DLD1 (cell line): ENCODE data around the gene CPXM2.

Experiments used
- in situ Hi-C: cut with HindIII; loops from 2 replicates; pipeline ENCODE4 v1.10.0; 2017; ENCODE audit warnings: low sequenced_read_pairs

The CPXM2 gene

DNA sequence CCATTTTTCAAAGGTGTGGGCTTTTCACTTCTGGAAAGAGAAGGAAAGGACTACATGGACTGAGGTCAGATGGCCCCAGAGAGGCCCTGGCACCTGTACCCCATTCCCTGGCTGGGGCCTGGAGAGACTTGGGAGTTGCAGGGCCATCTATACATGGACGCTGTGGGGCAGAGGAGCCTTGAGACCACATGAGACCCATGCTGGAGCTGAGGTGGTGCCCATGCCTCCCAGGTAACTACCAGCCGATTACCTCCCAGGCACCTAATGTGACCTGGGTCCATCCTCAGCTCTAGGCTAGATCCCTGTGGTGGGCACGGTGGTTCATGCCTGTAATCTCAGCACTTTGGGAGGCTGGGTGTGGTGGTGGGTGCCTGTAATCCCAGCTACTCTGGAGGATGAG is 144.2 kb downstream of the CPXM2 start:
- in situ Hi-C loops, result no loop called here

DNA sequence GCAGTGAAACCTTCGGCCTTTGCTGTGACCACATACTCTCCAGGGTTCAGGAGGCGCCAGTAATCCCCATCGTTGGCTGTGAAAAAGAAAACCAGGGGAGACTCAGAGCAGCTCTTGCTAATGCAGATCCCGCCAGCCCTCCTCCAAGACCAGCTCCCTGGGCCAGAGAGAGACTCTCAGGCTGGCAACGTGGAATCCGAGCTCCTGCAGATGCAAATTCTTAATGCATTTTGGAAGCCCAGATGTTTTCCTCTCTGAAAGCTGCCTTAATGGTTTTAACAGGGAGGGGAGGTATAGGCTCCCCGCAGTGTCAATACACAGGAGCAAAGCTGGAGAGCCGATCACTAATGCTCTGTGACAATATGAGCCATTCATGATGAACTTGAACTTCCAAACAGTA is 144.7 kb downstream of the CPXM2 start:
- in situ Hi-C loops, result no loop called here

DNA sequence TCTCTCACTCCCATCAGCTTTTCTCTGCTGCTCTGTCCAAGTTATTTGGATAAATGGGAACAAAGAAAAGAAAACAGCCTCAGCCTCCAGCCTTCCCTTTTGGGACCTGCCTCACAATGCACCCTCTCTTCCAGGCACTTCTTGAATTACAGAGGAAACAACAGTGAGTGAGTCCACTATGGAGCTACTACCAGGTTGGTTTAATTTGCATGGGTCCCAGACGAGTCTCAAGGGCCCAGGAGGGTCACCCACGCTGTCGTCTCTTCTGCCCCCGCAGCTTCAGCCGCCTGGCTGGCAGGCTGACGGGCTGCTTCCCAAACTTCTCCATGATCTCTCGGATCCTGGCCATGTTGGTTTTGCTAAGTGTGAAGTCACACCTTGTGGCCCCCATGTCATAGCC is 145.1 kb downstream of the CPXM2 start:
- in situ Hi-C loops, result no loop called here

DNA sequence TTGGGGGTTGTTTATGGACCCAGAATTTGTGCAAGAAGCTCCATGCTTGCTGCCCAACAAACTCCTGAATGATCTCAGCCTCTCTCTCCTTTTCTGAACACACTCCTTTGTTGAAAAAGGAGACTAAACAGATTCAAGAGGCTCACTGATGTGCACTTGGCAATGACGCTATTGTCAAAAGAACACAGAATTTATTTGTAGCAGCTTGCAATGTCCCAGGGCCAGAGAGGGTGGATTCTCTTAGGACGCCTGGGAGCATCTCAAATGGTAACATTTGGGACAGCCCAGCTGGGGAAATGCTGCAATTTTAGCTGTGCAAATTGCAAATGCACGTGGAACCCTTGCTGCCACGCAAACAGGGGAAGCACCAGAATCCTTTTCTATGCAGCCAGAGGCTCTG is 145.5 kb downstream of the CPXM2 start:
- in situ Hi-C loops, result no loop called here

DNA sequence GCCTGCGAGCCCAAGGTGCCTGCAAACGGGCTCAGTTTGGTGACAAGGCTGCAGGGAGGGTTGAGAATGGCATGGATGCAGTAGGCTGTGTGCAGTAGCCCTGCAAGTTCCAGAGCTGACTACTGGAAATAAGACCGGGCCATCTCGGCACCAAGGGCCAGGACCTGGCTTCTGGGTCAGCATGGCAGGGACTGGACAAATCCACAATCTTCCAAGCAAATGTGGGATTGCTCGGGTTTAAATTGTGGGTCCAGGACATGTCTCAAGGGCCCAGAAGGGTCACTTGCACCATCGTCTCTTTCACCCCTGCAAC is 147.4 kb downstream of the CPXM2 start:
- in situ Hi-C loops, result no loop called here

DNA sequence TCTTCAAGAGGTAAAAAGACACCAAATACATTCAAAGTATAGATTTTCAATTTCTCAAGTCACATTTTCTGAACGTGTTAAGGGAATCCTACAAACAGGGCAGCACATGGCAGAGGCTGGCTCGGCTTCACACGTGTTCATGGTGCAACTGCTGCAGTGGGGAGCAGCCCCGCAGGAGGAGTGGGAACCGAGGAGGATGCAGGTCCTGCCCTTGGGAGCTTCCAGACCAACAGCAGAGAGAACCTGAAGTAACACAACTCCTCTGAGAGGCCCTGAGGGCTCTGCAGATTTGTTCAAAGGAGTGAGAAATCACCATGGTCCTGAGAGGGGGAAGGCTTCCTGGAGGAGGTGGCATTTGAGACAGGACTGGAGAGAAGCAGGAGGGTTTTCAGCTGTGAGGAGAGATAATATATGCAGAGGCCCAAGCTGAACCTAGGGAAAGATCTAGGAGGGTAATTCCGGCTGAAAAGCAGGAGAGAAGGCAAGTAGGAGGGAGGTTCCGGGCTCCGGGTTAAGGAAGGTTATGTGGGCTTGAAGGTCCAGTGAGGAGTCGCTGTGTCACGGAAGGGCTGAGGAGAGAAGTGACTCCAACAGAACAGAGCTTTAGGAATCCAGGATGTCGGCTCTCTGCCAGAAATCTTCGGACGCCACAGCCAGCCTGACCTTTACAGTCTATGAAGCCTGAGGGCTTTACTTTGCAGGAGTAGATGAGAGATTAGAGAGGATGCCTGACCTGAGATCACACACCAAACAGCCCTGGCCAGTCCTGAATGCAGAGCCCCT is 148.0 kb downstream of the CPXM2 start:
- in situ Hi-C loops, result no loop called here

DNA sequence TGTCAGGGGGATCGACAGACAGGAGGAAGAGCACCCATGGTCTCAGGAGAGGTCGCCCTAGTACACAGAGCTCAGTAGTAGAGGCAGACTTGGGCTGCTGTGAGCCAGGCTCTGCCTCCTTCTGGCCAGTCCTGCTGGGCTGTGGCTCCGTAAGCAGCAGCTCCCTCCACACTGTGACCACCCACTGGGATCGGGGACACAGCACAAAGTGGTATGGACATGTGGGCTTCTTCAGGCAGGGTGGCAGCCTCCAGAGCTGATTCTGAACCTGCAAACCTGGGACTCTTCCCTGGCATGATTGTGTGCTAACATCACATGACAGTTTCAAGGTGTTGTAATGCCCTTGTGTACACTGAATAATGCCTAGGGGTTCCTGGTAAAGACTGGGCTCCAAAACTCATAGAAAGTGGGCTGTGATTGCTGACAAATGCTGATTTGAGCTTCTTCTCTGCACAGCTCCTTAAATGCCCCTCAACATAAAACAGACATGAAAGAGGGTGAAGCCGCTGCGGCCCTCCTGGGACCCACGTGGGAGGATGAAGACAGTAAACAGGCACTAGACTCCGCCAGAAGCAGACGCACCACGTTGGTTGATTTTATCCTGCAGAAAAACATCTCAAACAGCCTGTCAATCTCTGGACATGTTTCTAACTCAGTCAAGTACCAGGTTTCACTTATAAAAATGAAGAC is 148.7 kb downstream of the CPXM2 start:
- in situ Hi-C loops, result no loop called here

DNA sequence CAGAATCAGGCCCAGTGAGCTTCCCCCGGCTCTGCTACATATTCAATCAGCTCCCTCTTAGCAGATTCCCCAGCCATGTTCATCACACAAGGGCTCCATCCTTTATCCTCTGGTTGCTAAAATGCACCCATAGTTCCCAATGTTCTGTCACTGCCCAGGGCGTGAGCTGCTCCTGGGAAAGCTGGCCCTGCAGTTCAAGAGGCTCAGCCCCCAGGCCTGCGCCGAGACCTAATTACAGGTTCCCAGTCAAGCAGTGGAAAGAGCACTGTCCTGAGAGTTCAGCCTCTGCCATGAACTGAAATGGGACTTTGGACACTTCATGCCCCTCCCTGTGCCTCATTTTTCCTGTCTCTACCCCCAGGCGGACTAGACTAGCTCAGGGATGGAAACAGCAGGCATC is 149.9 kb downstream of the CPXM2 start:
- in situ Hi-C loops, result no loop called here

DNA sequence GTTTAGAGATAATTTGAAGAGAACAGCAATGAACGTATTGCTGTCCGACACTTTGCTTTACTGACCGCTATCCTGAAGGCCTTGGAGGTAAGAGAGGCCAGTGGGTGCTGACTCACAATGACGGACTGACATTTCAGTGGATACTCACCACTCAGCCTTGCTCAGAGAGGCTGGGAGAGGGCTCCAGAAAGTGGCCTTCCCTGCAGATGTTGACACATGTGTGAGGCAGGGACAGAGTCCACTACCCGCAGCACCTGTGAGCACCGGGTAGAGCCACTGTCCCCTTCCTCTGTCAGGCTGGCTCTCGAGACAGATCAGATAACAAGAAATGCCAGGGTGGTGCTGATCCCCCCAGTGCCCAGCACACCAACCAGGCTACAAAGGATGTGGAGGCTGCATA is 150.5 kb downstream of the CPXM2 start:
- in situ Hi-C loops, result no loop called here

DNA sequence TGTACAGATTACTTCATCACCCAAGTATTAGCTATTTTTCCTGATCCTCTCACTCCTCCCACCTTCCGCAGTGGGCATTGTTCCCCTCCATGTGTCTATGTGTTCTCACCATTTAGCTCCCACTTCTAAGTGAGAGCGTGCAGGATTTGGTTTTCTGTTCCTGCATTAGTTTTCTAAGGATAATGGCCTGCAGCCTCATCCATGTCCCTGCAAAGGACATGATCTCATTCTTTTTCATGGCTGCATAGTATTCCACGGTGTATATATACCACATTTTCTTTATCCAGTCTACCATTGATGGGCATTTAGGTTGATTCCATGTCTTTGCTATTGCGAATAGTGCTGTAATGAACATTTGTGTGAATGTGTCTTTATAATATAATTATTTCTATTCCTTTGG is 154.7 kb downstream of the CPXM2 start:
- in situ Hi-C loops, result loop anchor here (10.0 kb wide), 1 partner anchor 642 kb away; no protein-coding TSS in a partner anchor

DNA sequence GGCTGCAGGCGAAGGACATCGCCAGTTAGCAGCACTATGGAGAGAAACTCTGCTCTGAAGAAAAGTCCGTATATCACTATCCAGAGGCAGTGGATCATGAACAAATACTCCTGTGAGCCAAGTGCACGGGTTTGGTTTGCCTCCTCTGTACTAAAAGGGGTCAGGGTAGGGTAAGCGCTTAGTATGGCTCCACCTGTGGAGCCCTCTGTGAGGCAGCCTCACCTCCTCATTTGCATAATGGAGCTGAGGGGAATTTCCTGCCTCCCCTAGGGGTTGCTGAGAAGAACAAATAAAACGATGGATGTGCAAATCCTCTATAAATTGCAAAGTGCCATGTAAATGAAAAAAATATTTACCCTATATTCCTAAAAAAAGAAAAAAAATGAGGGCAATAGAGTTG is 162.1 kb downstream of the CPXM2 start:
- in situ Hi-C loops, result no loop called here

DNA sequence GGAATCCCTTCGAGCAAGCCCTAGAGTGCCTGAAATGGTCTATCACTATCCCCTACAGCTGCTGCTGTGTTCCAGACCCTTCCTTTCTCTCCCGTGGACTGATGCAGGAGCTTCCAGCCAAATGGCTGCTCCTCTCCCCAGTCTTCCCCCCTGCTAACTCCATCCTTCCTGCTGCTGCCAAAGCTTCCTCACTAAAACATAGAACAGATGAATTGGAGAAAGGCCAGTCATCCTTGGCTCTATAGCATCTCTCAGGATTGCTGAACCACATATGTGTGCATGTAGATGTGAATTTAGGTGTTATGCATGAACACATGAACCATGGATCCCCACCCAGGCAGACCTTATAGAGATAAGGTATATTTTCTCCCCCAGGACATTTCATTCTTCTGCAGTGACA is 164.8 kb downstream of the CPXM2 start:
- in situ Hi-C loops, result no loop called here

DNA sequence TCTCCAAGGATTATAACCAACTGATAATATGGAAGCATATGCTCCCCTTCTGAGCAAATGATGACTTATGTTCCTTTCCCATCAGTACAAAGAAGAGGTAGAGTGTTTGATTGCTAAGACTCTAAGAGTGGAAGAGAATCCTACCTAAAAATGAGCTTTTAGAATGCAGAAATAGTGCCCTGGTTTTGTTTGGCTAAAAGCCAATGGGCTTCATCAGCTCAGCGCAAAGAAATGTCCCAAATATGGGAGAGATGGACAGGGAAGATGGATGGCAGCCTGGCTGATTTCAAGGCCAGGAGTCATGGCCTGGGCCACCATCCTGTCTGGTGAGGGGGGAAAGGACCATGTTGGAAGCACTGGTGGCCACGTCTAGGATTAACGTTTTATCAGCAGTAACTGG is 165.2 kb downstream of the CPXM2 start:
- in situ Hi-C loops, result no loop called here

DNA sequence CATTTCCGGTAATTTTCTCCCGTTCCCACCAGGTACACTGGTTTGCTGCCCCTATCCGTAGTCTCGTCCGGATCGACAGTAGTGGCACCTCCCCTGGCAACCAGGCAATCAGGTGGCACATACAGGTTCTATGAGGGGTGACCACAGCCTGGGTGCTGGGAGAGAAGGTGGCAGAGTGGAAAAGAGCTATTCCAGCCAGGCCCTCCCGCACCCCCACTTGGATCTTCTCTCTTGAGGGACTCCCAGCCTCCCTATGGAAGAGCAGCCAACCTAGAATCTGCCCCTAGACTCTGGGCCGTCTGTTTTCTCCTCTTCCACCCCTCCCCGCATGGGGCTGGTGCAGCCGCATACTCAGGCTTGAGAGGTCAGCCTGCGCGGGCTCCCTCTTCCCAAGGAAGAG is 166.9 kb downstream of the CPXM2 start:
- in situ Hi-C loops, result no loop called here

DNA sequence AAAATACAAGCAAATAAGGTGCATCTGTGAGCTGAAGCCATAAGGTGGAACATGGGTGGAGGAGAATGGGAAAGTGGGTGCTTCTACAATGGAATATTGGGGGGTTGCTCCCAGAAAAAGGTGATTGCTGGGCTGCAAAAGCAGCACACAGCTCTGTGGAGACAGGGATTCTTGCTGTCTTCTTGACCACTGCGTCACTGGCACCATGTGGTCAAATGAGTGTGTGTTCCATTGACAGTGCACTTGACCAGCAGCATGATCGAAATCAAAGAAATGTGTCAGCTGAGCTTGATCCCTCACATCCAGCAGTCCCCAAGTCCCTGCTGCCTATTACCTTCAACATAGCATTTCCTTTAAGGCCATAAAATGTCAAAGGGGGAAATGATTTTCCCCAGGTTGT is 169.3 kb downstream of the CPXM2 start:
- in situ Hi-C loops, result no loop called here

DNA sequence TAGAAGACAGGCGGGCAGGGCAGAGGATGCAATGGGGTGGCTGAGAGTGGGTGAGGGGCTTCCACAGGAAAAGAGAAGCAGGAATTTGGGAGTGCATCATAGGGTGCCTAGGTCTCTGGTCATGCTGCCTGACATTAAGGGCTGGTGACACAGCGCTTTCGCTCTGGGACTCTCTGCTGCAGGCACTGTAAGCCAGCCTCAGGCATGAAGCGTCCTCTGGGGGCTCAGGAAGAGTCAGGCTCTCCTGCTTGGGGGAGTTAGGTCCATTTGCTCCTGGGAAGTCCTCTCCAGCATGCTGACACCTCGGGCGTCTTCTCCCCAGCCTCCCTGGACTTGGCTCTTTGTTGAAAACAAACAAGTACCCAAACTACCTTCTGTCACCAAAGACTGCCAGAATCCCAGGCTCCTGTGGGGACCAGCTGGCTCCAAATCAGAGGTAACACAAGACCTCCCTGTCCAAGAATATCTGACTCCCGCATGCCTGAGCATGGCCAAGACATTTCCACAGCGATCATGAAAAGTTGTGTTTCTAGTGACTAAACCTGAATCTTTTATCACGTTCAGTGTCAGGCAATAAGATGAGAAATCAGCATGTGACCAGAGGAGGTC is 170.1 kb downstream of the CPXM2 start:
- in situ Hi-C loops, result no loop called here

DNA sequence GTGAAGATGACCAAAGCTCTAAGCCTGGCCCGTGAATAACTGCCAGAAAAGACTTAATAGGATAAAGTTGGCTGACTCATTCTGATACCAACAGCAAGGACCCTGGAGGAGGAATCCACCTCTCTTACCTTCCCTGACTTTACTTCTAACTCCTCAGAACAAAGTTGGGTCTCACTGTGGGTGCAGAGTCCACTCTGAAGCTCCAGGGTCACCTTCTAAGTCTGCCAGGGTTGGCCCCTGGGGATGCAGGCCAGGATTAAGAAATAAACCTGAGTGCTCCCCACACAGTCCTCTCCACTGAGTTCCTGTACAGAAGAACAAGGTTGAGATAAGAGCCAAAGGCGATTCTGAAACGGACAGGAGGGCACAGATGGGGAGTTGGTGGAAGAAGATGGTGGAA is 171.1 kb downstream of the CPXM2 start:
- in situ Hi-C loops, result no loop called here

DNA sequence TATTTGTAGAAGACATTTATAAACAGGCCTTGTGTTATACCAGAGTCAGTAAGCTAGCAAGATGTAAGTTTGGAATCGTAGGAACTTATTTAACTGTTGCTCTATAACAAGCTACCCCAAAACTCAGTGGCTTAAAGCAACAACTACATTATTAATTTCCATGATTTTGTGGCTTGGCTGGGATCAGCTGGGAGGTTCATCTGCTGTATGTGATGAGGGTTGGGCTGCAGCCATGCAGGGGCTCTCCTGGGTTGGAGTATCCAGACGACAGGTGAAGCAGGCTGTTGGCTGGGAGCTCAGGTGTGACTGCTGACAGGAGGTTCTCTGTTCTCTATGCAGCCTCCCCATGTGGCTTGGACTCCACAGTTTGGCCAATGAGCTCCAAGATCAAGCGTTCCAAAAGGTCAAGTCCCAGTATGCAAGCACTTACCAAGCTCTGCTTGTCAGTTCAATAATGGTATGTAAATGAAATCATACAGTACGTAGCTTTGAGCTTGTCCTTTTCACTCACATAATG is 173.0 kb downstream of the CPXM2 start:
- in situ Hi-C loops, result no loop called here

DNA sequence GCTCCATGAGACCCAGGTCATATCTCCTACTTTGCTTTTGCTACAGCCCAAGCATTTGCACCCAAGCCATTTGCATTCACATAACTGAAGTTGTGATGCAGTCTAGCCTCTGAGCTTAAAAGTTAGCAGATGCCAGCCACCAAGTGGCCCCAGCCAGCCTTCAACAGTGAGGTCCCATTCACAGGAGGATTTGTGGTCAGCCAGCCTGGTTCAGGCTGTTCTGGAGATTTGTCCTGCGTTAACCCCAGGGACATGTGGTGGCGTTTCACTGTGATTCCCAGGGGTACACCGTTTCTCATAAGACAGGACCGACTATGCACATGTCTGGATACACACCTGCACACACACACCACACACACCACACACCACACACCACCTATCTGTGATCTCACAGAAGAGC is 174.3 kb downstream of the CPXM2 start:
- in situ Hi-C loops, result no loop called here

DNA sequence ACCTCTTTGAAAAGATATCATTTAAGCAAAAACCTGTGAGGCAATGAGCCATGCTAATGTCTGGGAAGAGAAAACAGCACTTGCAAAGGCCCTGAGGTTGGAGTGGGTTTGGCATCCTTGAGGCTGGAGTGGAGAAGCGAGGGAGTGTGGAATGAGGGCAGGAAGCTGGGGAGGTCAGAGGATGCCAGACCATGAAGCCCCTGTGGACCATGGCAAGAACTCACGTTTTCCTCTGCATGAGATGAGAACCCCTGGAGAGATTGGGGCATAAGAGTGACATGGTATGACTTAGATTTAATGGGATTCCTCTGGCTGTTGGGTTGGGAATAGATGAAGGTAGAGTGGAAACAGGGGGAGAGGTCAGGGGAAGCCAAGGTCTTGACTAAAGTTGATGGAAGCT is 176.1 kb downstream of the CPXM2 start:
- in situ Hi-C loops, result no loop called here

DNA sequence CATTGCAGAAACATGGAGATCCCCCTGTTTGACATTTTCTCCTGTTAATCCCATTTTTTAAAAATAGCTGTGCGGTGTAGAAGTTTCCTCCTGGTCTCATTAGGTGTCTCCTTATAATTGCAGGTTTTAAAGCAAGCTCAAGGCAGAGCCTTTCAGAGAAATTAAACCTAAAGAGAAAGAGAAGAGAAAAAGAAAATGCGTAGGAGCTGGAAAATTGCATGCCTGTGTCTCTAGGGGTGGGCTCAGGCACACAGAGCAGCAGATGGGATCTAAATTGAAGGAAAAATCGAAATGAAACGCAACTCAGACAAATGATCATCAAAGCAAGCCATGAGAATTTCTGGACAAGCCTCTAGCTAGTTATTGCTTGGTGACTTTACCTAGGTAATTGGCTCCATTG is 185.4 kb downstream of the CPXM2 start:
- in situ Hi-C loops, result no loop called here

DNA sequence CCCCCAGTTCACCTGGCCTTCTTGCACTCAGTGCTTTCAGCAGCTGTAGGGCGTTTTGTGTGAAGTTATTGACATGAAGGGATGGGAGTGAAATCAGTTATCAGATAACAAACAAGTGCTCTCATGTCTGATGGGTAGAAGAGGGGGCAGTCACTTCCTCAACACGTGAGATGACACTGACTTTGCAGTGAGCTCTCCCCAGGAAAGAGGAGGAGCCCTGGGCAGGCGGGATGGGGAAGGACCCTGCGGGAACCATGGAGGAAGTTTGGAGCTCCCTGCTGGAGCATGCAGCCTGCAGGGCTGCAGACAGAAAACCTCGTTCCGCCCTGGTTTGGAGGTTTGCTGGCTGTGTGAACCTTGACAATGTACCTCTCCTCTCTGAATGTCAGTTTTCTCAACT is 186.8 kb downstream of the CPXM2 start:
- in situ Hi-C loops, result no loop called here
